Activated CD8-positive, alpha-beta memory T cell treated with anti-CD3 and anti-CD28 coated beads, Interleukin-2, amount 50 U/mL, for 1 hour (primary cell): ENCODE data around the gene LRMDA.
"Not testable (repeated sequence)": the region's sequence is repeated elsewhere in the genome, so short reads cannot be mapped to it uniquely, and the experiment has no call there.

Experiments used
- DNase-seq: peaks from one replicate; pipeline ENCODE4 v3.0.0-alpha.2; 2020; ENCODE audit errors: extremely low read depth

Gene LRMDA

DNA sequence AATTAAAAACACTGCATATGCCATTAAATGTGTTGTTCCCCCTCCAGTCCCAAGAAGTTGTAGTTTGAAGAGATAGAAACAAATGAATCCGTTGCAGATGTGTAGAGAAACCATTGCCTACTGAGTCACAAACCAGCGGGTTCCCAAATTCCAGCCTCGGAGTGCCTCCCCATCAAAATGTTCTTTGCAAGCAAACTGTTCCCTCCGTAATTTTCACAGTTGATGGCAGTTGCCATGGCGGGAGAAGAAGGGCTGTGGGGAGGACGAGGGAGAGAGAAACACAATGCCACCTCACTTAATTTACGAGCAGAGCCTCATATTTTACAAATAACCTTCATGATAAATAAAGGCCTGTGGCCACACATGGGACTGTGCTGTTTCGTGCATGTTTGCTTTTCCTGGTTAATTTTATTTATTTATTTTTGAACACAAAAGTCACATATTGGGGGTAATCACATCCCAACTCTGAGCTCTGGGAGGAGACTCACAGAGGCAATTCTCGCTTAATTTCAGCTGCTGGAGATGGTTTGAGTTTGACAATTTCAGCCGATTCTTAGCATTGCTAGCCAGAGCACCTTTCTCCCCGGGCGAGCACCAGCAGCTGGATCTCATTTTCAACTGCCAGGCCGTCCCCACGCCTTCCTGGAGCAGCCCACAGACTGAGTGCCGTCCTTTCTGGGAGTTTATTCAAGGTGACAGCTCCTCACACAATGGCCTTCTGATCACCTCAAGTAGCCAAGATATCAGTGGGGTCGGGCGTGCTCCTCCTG is 1122.0 kb downstream of the LRMDA start:
- DNase-seq = no peak

DNA sequence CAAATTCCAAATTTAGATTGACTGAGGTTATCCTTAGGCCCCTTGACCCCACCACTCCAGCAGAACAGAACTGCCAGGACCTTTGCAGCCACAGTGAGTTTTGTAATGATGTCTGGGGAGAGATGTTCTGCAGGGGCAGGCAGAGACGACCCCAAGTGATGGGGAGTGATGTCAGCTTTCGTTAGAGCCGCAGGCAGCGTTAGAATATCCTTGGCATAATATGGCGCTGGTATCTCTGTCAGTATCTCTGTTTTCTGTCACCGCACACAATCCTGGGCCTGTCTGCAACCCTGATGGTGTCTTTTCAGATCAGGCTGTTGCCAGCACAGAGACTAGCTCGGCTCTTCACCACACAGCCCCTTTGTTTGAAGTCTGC is 1122.6 kb downstream of the LRMDA start:
- DNase-seq = no peak

DNA sequence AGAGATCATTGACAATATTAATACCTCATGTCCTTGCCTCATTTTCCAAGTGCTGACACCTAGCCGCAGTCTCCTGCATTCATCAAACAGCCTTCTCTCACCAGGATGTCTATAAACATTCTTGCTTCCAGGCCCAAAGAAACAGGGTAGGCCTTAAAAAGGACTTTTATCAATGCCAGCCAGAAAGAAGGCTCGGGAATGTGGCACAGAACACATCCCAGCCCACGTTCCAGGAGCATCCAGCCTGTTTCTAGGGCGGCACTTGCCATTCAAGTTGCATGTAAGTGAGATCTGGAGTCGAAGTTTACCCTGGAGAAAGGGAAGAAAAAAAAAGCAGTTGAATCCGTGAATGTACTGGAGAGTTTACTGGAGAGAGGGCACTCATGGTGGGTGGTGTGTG is 1123.1 kb downstream of the LRMDA start:
- no peak for DNase-seq

DNA sequence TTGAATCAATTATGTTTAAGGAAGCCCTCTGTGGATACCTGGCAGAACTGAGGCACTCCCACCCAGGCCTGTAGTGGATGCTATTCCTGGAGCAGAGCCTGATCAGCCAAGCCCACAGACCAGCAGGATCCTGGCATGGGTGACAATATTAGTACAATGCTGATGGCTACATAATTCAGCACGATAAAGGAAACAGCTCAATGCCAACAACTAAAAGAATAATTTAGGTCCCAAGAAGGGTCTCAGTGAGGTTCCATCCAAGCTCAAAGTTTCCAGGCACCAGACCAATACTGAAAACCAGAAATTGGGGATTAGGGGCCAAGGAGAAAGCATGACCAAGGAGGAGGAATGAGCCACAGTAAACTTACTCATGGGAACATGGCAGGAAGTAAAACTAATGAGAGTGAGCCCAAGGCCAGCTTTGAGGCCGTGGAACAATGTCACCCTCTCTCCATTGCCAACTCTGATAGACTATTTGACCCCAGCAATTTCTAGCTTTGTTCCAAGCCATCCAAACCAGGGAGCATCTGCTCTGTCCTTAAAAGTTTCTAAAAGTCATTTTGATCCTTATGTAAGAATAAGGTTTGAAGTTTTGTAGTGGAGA is 1123.7 kb downstream of the LRMDA start:
- no peak for DNase-seq

DNA sequence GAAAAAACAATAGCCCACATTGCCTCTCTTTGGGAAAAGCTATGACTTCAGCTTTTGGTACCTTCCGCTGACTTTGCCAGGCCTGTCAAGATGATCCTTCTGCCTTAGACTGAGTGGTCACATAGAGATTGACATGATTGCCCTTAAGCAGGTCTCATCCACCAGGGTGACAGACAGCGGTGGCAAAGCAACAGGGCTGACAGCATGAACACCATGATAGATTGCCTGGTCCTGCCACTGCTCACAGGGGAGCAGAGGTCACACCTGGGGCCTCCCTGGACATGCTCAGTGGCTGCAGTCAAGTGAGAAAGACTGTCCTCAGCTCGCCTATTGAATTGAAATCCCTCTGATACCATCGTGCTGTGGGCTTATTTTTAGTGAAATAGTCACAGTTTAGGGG is 1125.9 kb downstream of the LRMDA start:
- DNase-seq = no peak

DNA sequence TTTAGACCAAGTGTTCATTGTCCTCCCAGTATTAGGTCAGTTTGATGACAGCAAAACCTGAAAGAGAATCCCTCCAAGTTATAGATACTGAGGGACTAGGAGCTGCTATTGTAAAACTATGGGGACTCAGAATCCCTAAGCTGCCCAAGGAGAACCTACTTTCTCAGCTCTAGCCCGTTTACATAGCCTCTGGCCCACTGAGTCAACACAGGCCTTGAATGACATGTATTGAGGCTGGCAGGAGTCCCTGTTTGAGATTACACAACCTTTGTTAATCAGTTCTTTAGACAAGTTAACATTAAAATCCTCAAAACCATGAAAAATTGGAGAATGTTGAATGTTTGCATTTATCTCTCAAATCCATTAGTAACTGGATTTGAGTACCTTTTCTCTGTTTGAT is 1127.2 kb downstream of the LRMDA start:
- no peak for DNase-seq

DNA sequence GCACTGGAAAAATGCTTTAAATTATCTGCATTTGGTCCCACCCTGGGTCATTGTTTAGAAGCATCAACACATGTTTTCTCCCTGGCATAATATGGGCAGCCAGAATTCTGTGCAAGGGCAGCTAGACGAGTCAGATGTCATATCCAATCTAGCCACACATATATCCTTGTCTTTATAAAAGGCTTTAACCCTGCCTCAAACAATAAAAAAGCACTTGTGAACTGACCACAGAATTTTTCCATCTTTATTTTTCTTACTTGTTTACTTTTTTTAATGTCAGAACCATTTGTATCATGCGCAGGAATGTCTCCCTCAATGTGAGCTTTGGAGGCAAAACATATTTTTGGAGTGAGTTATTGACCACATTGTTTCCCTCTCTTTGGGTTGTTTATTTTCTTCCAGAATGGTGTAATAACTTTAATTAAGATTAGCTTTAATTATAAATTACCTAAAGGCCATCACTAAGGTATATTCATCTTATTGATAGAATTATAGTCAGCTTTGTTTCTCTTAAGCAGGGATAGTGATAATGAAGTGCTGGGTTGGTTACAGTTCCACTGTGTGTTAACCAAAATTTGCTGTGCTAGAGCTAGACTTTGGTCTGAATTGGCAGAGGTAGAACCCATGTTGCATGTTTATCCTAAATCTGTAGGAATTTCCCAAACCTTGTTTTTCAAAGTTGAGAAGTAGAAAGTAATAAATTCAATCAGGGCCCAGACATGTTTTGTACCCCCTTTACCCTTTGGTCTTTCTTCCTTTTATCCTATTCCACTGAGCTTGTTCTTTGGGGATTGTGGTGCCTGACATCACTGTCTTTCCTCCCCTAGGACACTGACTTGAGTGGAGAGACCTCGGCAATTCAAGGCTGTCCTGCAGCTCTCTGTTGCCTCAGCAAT is 1127.8 kb downstream of the LRMDA start:
- DNase-seq = no peak

DNA sequence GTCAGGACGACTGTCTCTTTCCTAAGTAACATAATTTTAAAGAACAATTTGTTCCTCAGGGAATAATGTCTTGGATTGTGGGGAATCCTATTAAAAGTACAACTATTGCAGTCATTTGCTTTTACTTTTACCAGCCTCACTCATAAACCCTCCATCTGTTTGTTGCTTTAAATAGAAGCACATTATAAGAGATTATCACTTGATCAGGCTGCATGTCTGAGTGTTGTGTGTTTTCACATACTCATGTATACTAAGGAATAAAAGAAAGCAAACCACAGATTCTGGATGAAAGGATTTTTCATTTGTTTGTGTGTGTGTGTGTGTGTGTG is 1128.4 kb downstream of the LRMDA start:
- no peak for DNase-seq

DNA sequence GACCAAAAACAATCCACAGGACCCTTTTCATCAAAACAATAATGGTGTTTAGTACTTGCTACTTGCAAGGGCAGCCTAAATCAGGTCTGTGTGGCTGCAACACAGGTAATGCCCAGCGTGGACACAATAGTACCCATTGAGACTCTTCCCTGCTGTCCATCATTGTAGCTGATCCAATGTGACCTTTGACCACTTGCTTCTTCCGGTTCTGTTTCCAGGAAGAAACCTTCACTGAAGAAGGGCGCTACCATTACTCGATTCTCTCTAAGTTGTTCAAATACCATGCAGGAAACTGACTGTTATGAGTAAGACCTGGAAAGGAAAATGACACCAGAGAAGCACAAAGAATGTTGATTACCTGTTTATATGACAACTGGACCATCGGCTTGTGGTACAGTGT is 1128.9 kb downstream of the LRMDA start:
- no peak for DNase-seq

DNA sequence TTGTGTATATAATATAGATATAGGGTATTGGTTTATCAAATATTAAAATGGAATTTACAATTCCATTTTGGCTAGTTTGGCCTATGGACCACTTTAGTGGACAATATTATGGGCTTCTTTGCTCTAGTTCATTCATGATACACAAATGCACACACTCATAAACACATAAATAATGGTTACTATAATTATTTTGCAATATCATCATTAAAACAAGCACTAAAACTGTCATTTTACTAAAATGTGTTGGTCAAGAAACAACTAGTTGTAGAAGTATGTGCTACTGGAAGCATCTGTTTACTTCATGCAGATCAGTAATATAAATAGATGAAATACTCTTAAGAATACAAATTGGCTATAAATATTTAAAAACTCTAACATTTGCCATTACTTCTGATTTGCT is 1131.9 kb downstream of the LRMDA start:
- no peak for DNase-seq

DNA sequence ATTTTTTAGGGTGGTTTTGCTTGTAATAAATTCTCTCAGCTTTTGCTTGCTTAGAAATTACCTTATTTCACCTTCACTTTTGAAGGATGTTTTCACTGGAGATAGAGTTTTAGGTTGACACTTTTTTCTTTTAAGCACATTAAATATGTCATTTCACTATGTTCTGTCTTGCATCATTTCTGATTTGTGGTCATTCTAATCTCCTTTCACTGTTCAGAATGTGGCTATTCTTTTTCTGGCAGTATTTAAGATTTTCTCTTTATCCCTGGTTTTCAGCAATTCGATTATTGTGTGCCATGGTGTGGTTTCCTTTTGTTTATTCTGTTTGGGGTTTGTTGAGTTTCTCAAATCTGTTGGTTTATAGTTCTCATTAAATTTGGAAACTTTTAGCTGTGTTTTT is 1140.6 kb downstream of the LRMDA start:
- no peak for DNase-seq

DNA sequence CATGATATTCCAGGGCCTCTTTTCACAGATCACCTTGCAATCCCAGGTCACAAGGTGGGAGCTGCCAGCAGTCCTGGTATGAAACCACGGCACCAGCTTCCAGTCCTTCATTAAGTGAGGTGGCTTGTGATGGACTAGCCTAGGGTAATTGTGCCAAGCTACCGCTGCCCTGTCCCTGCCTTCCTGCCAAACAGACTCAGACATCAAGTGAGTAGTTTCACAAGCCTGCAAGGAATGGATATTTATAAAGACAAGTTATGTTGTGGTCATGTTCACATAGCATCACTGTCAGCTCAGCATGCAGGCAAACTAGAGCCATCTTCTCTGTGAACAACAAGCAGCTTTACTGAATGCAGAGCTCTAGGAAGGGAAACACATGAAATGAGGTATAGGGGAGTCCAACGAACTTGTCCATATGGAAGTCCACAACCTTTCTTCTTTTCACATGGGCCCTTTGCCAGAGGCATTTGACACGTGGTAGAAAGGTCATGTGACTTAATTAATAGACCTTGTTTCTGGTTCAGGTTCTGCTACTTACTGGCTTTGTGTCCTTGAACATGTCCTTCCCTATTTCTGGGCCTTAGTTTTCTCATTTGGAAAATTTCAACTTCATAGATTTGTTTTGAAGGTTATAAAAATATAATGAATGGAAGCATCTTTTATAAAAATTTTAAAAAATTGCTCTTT is 1145.0 kb downstream of the LRMDA start:
- DNase-seq = no peak

DNA sequence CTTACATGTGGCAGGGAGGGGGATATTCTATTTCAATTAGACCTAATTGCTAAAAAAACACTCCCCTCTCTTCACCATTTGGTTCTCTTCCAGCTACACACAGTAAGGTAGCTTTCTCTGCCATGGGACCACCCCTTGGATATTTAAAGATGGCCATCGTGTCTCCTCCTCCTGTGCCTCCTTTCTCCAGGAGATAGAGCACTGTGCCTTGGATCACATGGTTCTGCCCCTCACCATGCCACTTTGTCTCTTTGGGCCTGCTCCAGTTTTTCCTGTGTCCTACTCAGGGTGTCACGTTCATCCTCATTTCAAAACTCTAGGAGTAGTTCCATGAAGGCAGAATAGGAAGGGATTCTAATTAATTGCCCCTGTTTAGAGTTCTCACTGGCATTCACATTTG is 1146.0 kb downstream of the LRMDA start:
- no peak for DNase-seq

DNA sequence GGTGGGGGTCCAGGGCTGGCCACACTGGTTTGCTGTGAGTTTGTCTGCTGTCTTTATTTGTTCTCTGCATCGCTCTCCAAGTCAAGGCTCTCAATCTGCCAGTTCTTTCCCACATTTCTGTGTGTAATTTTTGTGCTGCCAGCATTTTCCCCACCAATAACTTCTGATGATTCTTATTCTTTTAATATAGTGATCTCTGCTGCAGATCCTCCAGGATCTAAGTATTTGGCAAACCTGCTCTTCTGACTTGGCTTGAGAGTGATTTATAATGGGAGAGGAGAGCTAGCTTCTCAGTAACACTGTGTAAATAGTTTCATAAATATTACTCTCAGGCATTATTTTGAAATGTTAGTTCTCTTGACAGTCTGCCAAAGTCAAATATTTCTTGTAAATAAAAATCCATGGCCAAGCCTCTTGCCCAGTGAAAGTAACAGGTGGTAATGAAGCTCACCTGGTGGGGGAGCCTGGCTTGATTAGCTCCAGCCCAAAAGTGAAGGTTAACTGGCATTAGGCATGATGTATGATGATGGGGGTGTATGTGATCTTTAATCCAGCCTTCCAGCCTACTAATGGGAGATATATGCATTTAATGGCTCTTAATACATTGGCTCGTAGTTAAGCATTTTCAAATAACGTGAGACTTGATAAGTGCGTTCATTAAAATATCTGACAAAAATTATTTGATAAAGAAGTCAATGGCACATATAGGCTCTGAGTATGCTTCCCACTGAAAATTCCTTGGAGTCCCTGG is 1150.3 kb downstream of the LRMDA start:
- DNase-seq = no peak

DNA sequence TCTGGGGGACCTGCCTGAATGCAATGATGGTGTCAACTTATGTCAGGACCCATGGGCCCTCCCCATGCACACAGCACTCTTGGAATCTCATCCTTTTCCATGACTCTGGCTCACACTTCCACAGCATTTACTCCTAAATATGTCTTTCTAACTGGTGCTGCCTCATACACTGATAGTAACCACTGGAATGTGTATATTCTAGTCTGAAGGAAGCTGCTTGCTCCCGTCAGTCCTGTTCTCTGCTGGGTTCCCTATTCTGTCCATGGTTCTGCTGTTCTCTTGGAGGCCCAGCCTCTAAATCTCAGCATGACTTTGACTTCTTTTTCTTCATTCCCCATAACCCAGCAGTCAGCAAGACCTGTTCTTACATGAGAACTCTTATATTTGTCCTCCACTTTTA is 1151.1 kb downstream of the LRMDA start:
- DNase-seq = no peak

DNA sequence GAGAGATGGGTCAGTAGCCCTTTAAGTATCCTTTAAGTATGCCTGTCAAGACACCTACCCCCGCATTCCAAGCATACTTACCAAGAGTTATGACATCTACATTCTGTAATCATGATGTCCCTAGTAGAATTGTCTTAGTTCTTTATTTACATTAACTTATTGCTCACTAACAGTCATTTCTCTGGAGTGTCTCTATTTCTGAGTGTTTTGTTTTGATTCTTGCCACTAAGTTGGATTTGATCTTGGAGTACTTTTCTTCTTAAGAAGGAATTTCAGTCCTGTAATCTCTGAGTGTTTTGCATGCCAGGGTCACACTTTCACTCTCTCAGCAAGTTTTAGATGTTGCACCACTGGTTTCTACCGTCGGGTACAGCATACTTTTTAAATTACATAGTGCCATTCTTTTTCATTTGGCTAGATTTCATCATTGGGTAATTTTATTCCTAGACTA is 1152.3 kb downstream of the LRMDA start:
- no peak for DNase-seq

DNA sequence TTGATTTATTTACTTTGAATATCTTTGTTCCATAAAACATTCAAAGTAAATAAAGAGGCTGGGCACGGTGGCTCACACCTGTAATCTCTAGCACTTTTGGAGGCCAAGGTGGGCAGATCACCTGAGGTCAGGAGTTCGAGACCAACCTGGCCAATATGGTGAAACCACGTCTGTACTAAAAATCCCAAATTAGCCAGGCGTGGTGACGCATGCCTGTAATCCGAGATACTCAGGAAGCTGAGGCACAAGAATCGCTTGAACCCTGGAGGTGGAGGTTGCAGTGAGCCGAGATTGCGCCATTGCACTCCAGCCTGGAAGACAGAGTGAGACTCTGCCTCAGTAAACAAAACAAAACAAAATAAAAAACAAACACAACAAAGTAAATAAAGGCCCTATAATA is 1153.0 kb downstream of the LRMDA start:
- DNase-seq = not testable (repeated sequence)
